Stimulated activated CD4-positive, alpha-beta T cell treated with anti-CD3 and anti-CD28 coated beads, Interleukin-2, amount 100 ng/mL, for 4 hours (primary cell): ENCODE data around the gene BMF.

Experiments used
- DNase-seq: peaks from one replicate; pipeline ENCODE4 v3.0.0-alpha.2; 2020; ENCODE audit warnings: low read depth

BMF gene

DNA sequence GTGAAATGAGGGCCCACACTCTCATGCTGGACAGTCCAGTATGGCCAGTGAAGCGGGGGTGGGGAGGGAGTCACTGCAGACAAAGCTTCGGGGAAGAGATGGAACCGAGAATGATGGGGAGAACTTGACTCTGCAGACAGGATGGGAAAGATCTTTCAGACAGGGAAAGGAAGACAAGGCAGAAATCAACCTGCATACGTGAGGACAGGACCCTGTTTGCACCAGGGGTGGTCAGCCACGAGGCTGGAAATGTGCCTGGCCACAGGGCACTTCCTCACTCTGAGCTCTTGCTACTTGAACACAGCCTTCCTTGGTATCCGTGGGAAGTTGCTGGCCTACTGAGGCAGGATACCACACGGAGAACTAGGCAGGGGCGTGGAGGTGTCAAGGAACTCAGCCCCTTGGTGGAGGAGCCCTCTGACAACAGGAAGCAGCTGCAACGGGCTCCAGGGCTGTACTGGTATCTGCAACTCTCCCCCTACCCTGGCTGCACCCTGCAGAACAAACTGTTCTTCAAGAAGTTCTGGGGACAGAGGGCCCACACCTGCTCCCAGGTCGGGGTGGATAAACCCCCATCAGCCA, 60.4 kb downstream of the BMF start:
- DNase-seq = no peak

DNA sequence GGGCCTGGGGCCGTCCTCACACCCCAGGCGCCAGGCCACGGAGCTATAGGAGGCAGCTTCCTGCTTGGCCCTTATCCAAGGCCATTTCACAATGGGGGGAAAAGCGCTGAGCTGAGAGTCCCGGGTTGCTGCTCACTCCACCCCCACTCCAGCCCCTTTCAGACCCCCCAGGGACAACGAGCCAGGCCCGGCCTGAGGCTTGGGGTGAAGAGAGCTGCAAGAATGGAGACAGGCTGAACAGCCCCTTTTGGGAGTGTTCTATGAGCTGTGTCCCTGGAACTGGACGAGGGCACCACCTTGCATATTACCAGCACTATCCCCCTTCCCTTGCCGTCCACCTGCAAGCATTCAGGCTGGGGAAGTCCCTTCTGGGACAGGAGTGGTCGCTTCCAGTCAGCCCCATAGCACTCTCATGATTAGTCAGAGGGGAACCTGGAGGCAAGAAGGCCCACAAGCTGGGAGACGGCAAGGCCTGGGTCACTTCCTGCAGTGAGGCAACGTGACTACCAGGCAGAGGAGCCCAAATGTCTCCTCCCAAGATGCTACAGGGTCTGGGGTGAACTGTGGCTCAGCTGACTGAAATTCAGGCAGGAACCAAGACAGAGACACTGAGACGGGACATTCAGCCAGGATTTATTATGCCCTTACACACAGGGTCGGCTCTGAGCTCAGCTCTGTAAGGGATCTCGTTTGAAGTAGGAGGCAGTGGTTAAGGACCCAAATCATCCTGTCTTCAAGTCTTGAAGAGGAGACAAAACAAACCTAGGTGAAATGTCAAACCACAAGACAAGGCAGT, 61.1 kb downstream of the BMF start:
- DNase-seq = peak; percentile 42

DNA sequence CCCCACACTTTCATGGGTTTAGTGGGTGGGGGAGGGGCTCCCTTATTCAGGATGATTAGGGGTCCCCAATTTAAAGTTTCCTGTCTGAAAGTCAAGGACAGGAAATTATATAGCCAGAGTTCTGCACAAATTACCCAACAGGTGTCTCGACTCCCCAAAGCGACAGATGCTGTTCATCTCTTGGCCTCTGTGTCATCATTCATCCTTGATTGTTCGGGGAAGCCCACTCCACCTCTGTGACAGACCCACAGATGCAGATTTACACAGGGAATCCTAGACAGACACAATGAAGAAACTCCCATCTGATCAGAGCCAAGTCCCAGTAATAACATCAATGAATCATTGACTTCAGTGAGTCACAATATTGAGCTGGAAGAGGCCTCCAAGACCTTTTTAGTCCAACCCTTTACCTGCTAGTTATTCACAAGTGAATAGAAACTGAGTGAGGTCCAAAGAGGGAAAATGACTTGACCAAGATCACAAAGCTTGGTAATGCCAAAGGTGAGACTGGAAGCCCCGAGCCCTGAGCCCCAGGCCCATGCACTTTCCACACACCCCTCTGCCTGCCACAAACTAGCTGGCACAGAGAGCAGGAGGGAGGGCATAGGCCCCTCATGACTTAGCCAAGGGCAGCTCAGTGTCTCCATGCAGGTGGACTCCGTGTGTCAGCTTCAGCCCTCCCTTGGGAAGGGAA, 61.8 kb downstream of the BMF start:
- no peak for DNase-seq

DNA sequence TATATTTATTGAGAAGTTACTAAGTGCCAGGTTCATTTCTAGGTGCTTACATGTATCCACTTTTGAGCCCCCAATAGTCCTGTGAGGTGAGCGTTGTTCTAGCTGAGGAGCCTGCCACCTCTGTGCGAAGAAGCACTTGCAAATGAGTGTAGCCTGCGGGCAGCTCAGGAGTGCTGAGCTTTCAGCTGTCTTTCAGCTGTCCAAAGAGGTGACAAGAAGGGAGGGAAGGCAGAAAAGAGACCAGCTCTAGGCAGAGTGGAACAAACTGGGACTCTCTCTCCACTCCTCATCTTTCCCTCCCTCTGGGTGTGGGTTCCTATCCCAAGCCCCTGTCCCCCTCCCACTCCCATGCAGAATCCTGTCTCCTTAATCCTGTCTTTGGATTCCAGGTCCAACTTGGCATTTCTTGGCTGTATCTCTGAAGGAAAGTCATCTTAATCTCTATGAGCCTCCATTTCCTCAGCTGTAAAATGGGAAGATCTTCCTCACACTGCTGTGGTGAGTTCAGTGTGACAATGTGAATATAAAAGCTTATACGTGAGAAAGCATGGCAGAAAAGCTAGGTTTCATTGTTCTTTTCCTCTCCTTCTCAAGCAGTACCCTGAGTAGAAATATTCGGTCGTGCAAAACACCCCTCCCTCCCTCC, 63.0 kb downstream of the BMF start:
- no peak for DNase-seq

DNA sequence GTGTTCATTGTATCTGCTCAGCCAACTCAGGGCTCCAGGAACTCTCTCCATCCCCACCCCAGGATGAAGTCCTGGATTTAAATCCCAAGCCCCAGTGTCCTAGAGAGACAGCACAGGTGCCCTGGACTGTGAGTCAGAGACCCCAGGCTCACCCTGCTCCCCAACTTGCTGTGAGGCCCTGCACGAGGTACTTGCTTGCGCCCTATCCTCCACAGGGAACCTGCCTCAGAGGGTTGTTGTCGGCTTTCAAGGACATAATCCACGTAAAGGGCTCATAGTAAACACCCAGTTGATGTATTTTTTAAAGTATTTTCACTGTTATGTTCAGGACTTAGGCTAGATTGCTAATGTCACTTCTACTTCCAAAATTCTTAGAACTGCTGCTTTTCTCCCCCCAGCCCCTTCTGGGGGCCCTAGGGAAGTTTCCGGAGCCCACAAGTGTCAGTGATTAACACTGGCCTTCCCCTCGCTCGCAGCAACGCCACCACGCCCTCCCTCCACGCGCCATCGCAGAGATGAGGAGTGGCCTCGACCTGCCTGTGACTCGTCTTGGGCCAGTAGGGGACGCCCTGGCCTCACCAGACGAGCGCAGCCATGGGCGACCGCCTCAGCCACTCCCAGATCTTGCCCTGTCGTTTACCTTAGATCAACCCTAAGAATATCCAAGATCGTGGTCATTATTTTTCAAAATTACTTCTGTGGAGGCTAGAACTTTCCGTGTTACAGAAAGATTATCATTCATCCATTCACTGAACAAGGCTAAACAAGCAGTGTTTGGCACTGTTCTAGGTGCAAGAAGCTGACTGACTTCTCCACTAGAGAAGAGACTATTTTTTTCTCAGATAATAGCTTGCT, 63.7 kb downstream of the BMF start:
- DNase-seq = peak; percentile 77

DNA sequence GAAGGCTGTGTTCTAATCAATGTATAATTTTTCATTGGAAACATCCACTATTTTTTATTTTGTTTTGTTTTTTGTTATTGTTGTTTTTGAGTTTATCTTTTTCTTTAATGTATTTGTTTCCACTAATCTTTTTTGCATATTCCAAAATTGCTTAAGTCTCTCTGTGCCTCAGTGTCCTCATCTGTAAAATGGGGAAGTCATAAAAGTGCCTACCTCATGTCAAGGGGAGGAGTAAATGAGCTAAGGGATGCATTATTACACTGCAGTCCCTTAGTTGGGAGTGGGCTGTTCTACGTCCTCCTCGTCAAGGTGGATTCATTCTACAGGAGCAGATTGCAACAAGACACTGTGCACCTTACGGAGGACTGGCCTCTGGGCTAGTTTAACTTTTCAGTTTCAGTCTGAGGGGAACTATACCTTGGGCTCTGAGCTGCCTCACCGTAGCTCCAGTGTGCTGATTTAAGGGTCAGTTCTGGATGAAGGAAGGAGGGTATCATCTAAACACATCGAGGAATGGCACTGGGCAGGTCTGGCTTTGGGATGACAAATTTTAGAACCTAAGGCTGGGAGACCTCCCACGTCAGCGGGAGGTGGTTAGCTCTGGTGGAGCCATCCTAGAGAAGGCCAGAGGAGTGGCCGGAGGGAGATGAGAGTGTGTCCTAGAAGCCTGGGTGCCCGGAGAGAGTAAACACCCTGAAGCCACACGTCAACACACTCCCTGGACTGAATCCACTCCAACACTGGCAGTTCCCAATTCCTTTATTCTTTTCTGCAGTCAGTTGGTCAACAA, 64.6 kb downstream of the BMF start:
- no peak for DNase-seq

DNA sequence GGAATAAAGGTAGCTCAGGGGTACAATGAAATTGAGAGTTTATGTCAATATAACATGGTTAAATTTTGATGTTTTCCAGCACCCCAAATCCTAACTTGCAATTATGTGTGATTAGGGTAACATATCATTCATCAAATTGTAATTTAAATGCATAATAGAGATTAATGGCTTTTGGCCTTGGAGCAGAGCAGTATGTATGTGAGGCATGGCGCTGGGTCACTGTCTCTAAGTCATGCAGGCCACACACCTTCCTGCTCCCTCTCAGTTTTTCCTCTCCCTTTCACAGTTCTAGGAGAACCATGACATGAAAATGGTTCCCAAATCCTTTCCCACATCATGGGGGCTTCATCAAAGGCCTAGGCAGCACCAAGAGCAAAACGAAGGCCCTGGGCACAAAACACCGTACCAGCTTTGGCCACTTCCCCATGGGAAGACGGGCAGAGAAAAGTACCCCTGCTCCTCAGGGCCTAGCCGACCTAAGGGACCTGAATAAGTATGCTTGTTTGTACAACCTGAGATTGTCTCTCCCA, 65.8 kb downstream of the BMF start:
- DNase-seq = no peak

DNA sequence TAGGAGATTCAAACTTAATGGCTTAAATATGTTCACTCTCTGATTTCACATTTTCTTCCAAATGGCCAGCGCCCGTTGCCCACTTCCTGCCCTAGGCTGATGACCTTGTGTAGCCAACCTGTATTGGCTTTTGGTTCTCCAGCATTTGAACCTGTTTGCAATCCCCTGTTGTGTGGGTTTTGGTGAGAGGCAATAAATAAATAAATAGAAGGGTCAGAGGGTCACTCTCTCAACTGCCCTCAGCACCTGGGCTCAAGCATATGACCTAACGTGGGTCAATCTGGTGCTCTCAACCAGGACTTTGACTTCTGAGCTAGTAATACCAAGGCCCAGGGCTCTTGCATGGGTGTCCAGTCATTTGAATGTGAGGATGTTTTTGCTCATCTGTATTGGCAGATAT, 67.9 kb downstream of the BMF start:
- DNase-seq = no peak

DNA sequence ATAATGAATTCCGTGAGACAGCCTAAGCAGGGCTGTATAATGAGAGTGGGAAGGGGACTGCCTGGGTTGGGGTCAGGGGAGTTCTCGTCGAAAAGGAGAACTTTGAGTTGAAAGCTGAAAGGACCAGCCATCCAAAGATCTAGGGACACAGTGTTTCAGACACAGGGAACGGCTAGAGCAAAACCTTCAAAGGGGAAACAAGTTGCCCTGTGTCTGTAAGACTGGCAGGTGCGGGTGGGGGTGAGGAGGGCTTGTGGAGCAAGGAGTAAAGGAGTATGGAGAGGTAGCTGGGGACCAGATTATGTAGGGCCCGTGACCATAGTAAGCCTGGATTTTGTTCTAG, 68.4 kb downstream of the BMF start:
- DNase-seq = no peak

DNA sequence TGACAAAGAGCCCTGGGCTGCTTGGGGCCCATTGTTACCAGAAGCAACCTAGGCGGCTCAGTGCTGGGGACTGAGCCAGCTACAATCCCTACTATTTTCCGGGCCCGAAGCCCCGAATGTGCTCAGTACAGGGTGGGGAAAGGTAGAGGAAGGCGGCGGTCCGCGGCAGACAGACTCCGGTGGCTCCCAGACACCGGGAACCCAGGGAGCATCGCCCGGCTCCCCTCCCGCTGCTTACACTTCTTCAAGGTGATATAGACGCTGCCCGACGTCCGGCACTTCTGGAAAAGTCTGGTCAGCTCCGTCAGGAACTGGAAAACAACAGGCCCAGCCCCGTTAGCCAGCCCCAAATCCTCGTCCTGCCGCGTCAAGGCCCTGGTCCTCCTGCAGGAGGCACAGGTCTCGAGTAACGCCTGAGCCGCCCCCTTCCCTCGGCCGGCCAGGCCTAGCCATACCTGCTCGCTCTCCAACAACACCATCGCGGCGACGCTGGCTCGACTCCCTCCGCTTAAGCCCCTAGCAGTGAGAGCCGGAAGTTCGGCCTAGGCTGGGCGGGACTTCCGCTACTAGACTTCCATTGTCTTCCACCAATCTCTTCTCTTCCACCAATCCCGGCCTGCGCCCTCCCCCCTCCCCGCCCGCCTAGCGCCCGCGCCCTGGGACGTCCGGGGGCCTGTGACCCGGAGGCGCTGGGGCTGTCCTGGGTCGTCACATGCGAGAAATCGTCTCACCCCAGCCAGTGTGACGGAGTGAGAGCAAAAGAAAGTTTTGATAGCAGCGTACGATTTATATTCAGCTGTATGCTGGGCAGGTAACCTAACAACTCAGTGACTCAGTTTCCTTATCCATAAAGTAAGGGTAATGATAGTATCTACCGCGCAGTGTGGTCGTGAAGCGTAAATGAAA, 69.8 kb downstream of the BMF start, which contains the start of gene SRP14:
TSS of gene SRP14 (minus strand) at position 544 of the 906 bp plus-strand sequence. CDS start at position 479, 65 bp downstream.
- DNase-seq = peak; percentile 87

DNA sequence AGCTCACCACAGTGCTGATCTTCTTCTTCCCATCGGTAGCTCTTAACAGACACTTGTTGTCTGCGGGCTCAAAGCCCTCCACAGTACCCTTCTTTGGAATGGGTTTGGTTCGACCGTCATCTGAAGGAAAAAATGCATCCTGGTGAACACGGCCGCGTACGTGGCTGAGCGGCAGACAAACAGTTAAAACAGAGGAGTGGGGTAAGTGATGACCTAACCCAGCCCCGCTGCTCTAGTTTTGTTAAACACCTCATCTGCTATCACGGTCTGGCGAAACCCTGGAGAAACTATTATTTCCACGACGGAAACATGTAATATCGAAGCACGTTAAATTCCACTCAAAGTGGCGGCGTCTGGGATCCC, 70.4 kb downstream of the BMF start:
- no peak for DNase-seq
